Measurements from ENCODE around the gene COX7A2L.

DNA sequence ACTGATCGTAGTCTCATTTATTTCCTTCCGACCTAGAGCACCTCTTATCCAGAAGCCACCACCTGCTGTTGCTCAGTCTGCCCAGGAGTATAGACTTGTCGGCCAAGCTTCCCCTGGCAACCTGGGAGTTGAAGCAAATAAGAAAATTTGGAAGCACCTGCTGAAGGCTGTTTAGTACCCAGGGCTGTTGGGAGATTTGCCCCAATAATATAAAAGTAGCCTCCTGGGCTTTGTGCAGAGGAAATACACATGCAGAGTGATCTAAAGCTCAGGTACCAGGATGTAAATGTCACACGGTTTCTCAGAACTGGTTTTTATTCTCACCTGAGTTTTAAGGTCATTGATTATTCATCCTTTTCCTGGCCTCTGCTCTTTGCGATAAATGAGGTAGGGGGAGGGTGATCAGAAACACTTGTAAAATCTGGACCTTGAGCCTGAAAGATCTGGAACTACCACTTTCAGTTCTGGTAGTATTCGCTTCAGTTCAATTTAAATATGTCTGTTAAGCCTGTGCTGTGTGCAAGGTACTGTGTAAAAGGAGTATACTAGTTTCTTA is 789 bp upstream of the COX7A2L start:
- TF ChIP-seq CTCF (IDR thresholded peaks at IDR 0.05) (peak in 1 of 6 experiments; percentile 21), POLR2A (IDR thresholded peaks at IDR 0.05) (no peak)
